Middle frontal gyrus (tissue), 1 donor: ENCODE data around the gene CARMIL3.
A peak's percentile ranks its signal among the peaks of the same experiment; 100 is the strongest.

ENCODE experiments used
- DNase-seq: peaks from one replicate; pipeline ENCODE4 v3.0.0-alpha.2; 2015; ENCODE audit warnings: low spot score; ENCODE audit errors: extremely low spot score

Gene CARMIL3

DNA sequence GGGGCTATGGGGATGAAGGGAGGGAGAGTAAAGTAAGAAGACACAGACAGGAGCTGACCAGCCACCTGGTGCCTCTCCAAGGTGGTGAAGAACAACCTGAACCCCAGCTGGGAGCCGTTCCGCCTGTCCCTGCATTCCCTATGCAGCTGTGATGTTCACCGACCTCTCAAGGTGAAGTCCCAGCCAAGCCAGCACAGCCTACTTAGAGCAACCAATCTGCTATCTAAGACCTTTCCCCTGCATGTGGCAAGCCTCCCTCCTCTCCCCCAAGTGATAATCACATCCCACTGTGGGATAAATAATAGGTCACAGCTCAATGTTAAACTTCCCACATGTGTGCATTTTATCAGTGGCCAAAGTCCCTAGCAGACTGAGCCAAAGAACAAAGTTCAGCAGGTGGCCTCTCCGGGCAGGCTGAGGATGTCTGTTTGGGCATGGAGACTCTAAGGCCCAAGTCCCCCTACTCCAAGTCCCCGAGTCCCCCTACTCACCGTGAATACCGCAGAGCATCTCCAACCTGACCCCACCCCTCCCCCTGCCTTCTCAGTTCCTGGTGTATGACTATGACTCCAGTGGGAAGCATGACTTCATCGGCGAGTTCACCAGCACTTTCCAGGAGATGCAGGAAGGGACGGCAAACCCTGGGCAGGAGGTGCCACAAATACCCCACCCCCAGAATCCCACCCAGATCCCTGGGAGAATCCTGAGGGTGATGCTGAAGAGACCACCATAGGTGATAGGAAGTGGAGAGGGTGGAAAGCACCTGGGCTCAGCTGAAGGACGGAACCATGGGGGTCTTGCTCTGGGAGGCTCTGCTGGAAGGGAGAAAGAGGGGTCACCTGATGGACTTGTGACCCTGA, 23.0 kb downstream of the CARMIL3 start:
- DNase-seq = no peak

DNA sequence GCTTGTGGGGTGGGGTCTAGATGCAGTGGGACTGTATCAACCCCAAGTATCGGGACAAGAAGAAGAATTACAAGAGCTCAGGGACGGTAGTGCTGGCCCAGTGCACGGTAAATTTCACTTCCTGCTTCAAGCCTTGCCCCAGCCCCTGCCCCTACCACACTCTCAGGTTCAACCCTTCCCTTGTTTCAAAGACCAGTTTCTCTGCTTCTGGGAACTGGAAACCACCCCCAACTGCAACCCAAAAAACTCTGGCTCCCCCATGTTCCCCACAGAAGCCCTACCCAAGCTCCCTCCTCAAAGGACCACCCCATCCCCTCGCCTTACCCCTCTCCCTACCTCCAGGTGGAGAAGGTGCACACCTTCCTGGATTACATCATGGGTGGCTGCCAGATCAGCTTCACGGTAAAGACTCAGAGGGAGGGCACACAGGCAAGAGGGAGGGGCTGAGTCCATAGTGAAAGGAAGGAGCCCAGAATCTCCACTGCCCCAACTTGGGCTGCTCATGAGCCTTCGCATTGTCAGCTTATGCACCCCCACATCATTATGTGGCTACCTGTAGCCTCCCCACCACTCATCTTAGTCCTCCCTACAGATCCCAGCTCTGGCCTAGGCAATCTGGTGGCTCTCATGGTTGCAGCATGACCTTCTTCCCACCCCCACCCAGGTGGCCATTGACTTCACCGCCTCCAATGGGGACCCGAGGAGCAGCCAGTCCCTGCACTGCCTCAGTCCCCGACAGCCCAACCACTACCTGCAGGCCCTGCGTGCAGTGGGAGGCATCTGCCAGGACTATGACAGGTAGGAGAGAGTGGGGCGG, 23.9 kb downstream of the CARMIL3 start:
- DNase-seq = no peak

DNA sequence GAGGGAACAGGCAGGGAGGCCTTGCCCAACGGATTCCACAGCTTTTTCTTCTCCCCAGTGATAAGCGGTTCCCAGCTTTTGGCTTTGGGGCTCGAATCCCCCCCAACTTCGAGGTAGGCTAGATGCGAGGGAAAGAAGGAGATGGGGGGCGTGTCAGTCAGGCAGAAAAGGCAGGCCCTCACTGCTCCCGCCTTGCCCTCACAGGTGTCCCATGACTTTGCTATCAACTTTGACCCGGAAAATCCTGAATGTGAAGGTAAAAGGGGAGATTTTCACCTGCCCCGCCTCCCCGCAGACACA, 24.4 kb downstream of the CARMIL3 start:
- no peak for DNase-seq

DNA sequence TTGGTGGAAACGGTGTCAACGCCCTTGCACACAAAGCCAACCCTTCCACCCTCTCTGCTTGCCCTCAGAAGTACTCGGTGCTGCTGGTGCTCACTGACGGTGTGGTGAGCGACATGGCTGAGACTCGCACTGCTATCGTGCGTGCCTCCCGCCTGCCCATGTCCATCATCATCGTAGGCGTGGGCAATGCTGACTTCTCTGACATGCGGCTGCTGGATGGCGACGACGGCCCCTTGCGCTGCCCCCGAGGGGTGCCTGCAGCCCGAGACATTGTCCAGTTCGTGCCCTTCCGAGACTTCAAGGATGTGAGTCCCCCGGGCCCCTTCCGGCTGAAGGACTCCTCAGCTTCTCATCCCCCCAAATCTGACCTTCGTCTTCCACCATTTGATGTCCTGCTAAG, 25.3 kb downstream of the CARMIL3 start:
- no peak for DNase-seq

- DNase-seq = no peak
Observed at GRCh38 chr14:24078146-24078545, 26.3 kb downstream of the CARMIL3 start.

GRCh38 chr14:24079491-24080141, 27.8 kb downstream of the CARMIL3 start:
- no peak for DNase-seq

- no peak for DNase-seq
Observed at GRCh38 chr14:24080142-24080530, 28.3 kb downstream of the CARMIL3 start.

GRCh38 chr14:24080888-24081738, 29.3 kb downstream of the CARMIL3 start:
- DNase-seq = peak; percentile 39

DNA sequence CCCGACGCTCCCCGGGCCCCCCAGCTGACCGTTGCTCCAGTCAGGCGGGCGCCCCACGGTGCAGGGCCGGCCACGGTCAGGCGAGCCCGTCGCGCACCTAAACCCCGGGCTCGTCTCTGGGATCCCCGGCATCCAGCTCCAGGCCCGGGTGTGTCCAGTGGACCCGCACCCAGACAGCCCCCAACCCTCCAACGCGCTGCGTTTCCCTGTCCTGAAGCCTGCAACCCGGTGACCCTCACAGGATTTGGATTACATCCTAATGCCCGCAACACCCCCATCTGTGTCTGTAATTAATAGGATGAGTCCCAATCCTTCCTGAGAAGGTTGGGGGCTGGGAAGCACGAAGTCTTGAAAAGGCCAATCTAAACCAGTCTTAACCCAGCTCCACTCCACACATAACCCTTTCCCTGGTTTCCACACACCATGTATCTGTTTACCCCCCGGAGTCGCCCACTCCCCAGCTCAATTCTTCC, 30.0 kb downstream of the CARMIL3 start:
- no peak for DNase-seq

DNA sequence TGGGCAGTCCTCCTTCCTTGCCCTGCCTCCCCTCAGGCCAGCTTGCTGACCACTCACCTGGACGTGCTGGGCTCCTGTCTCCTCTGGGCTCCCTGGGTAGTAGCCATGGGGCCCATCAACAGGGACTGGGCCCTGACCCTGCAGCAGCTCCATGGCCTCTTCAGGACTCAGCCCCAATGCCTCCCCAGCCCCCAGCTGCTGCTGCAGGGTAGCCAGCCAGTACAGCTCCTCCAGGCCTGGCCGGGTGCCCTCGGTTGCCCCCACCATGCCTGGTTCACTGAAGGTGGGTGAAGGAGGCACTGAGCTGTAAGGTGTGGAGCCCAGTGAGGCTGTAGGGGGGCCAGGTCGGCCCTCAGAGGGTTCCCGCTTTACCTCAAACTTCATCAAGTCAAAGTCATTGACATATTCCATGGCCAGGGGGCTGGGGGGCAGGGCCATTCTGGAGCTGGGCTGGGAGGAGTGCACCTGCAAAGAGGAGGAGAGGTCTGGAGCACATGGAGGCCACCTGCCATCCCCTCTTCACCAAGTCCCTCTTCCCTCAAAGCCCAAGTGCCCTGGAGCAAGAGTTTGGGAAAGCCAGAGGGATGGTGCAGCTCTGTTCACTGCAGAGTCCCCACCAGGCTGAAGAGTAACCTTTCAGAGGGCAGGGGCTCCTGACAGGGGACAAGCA, 30.7 kb downstream of the CARMIL3 start:
- DNase-seq = no peak

- DNase-seq = no peak
Observed at GRCh38 chr14:24083462-24083861, 31.7 kb downstream of the CARMIL3 start.

DNA sequence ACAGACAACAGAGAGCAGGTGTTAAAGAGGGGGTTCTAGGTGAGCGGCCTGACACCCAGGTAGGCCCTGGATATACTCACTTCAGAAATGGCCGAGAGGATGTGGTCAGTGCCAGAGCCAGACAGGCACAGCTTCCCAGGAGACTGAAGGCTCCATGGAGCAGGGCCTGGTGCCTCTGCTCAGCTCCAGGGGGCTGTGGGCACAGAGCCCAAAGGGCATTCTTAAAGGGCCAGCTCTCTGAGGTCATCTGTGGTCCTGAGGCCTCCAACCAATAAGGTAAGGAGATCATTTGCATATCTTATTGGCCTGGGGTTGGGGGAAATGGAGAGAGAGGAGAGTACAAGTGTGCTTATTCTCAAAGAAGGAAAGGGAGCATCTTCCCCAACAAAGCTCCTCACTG, 32.6 kb downstream of the CARMIL3 start:
- DNase-seq = no peak

- DNase-seq = no peak
Observed at GRCh38 chr14:24085215-24085614, 33.4 kb downstream of the CARMIL3 start.

DNA sequence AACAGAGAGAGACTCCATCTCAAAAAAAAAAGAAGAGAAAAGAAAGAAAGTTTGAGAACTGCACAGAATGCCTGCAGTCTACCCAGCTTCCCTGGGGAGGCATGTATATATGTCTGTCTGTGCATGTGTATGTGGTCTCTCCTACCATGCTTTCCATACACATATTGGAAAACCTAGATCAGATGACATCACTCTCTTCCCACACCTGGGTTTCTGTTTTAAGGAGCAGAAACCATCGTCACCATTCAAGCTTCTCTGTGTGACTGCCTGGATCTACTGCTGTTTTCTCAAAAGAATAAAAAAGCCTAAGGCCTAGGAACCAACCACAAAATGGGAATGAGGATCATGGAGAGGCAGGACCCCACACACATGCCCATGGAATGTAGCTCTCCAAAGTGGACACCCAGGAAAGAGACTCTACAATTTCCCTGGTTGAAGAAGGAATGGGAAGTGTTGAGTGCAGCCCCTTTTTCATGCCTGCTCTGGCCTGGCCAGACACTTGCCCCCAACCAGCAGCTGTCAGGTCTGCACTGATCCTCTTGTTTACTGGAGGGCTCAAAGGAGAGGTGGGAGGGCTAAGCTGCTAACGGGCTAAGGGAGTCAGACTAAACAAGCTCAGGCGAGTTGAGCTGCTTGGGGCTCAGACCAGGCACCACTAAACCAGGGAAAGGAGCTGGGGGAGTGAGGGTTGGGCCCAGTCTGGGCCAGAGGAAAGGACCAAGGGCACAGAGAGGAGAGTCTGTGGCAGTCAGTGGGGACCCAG, 34.6 kb downstream of the CARMIL3 start:
- DNase-seq = no peak

DNA sequence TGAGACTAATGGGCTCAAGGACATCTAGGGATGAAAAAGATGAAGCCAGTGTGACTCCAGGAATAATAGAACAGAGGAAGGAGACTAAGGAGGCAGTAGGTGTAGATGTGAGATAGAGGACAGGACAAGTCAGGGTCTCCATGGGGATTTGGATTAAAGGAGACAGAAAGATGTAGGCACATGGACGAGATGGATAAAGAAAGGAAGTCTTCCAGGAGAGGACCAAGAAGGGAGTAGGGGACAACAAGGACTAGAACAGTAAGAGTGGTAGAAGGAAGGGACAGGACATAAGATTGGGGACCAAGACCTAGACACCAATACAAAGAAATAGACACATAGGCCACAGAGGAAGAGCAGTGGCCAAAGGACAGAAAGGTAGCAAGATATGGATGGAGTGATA, 35.2 kb downstream of the CARMIL3 start:
- no peak for DNase-seq

- no peak for DNase-seq
Observed at GRCh38 chr14:24088095-24088494, 36.3 kb downstream of the CARMIL3 start.

DNA sequence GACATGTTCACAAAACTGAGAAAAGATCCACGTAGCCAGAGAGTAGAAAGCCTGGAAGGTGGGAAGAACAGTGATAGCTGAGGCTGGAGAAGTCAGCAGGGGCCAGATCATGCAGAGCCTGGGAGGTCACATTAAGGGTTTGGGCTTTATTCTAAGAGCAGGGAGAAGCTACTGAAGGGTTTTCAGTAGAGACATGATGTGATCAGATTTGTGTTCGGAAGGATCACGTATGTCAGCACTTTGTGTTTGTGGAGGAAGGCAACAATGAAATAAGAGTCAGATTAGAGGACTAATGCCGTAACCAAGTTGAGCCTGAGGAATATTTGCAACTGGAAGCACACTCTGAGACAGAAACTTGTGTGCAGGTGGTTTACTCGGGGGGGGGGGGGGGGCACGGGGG, 38.1 kb downstream of the CARMIL3 start:
- no peak for DNase-seq

DNA sequence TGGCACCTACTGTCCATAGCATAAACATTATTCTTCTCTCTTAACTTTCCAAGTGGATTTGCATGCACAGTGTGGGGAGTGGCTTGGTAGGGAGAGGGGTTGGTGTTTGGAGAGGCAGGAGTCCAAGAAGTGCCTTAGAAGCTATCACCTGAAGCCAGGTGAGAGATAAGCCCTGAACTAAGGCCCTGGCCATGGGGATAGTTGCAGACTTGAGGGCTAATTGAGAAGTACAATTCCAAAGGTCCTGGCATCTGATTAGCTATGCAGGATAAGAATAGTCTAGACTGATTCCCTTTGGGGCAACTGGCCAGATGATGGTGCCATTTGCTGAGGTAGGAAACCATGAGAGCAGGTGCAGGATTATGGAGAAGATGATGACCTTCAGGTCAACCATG, 40.3 kb downstream of the CARMIL3 start:
- no peak for DNase-seq

DNA sequence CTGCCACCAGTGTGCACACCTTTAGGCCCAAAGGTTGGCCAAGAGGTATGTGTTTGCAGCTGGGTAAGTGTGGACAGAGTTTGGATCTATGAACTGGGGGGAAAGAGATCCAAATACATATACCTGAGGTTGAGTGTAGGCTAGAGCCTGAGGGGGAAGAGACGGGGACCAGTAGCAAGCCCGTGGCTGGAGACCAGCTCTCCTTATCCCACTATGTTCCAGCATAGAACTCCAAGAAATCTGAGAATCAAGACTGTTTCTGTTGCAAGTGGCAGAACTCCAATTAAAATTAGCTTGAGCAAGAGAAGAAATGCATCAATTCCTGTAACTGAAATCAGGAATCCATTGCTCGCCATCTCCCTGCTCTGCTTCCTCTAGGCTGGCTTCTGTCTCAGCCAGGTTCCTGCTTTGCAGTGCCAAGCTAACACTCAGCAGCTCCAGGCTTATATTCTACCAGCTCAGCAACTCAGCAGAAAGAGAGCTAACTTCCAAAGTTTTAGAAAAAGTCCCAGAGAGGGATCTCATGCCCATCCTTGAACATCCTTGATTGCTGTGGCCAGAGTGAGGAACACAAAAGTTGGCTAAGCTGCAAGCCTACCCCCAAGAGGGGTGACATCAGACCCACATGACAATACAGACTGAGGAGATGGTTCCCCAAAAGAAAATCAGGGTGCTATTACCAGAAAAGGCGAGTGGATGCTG, 40.8 kb downstream of the CARMIL3 start:
- no peak for DNase-seq
